GM23338 (cell line): ENCODE measurements around the gene PFN2. TPM values are rescaled to one million over a fixed set of nuclear protein-coding genes. Genes with fewer than 3 reads are reported as not detected.

Experiments used
- ATAC-seq: fragments of 200-7000 bp; cut with Tn5 transposase; 3 replicates; pipeline ENCODE4 v1.9.1; 2020
- DNase-seq: peaks from one replicate; pipeline ENCODE4 v3.0.0-alpha.2; 2015; ENCODE audit warnings: low spot score
- H2AFZ ChIP-seq: fragments of 200-600 bp; sonication (generic); 2 replicates; pipeline ENCODE4 v1.8.0; 2016; ENCODE audit warnings: antibody characterized with exemption, mild to moderate bottlenecking, moderate library complexity
- H3F3A ChIP-seq: fragments of 200-600 bp; sonication (generic); replicated peaks from 2 replicates; pipeline ENCODE4 v1.8.0; 2017; ENCODE audit warnings: antibody characterized with exemption, mixed run types, low read depth
- H3K27ac ChIP-seq: fragments of 200-600 bp; sonication (generic); 2 replicates; pipeline ENCODE4 v1.6.1; 2016; ENCODE audit warnings: low read depth
- H3K27me3 ChIP-seq: fragments of 200-600 bp; sonication (generic); 2 replicates; pipeline ENCODE4 v1.8.0; 2016; ENCODE audit warnings: mild to moderate bottlenecking, mixed run types, moderate library complexity; ENCODE audit not compliant: insufficient read depth
- H3K36me3 ChIP-seq: fragments of 200-600 bp; sonication (generic); 2 replicates; pipeline ENCODE4 v1.8.0; 2016; ENCODE audit warnings: mild to moderate bottlenecking; ENCODE audit not compliant: insufficient read depth
- H3K4me1 ChIP-seq: fragments of 200-600 bp; sonication (generic); 2 replicates; pipeline ENCODE4 v1.8.0; 2016; ENCODE audit warnings: mild to moderate bottlenecking, moderate library complexity; ENCODE audit not compliant: insufficient read depth
- H3K4me2 ChIP-seq: fragments of 200-600 bp; sonication (generic); 2 replicates; pipeline ENCODE4 v1.7.1; 2017; ENCODE audit warnings: mixed run types
- H3K4me3 ChIP-seq: fragments of 200-600 bp; sonication (generic); 2 replicates; pipeline ENCODE4 v1.6.1; 2016; ENCODE audit warnings: mixed run types
- H3K79me2 ChIP-seq: fragments of 200-600 bp; sonication (generic); replicated peaks from 2 replicates; pipeline ENCODE4 v1.8.0; 2017; ENCODE audit warnings: mild to moderate bottlenecking; ENCODE audit not compliant: insufficient read depth
- H3K9me2 ChIP-seq: fragments of 200-600 bp; sonication (generic); 2 replicates; pipeline ENCODE4 v1.8.0; 2017; ENCODE audit not compliant: insufficient read depth
- H4K20me1 ChIP-seq: fragments of 200-600 bp; sonication (generic); replicated peaks from 2 replicates; pipeline ENCODE4 v1.8.0; 2017; ENCODE audit warnings: mild to moderate bottlenecking; ENCODE audit not compliant: insufficient read depth
- H3K27ac Mint-ChIP-seq: 2 replicates; pipeline ENCODE4 v1.8.0; 2020; ENCODE audit warnings: inconsistent platforms, mild to moderate bottlenecking, moderate library complexity, mixed read lengths
- H3K27me3 Mint-ChIP-seq: 3 replicates; pipeline ENCODE4 v1.8.0; 2022; ENCODE audit warnings: low read depth, mild to moderate bottlenecking, moderate library complexity, mixed read lengths, inconsistent platforms; ENCODE audit not compliant: insufficient read depth, poor library complexity
- H3K36me3 Mint-ChIP-seq: 3 replicates; pipeline ENCODE4 v1.8.0; 2021; ENCODE audit warnings: low read depth, mild to moderate bottlenecking, inconsistent platforms, moderate library complexity, mixed read lengths
- H3K4me1 Mint-ChIP-seq: 3 replicates; pipeline ENCODE4 v1.8.0; 2020; ENCODE audit warnings: mild to moderate bottlenecking, inconsistent platforms, mixed read lengths
- H3K4me3 Mint-ChIP-seq: 3 replicates; pipeline ENCODE4 v1.8.0; 2021; ENCODE audit warnings: moderate library complexity, mild to moderate bottlenecking, inconsistent platforms, mixed read lengths
- H3K9me3 Mint-ChIP-seq: 3 replicates; pipeline ENCODE4 v1.8.0; 2020; ENCODE audit warnings: moderate library complexity, mild to moderate bottlenecking, inconsistent platforms, mixed read lengths
- EZH2 ChIP-seq: fragments of 200-600 bp; sonication (generic); IDR thresholded peaks from one replicate; pipeline ENCODE4 v1.8.0; 2017; ENCODE audit warnings: antibody characterized with exemption, mild to moderate bottlenecking, low read depth; ENCODE audit not compliant: unreplicated experiment
- JUNB ChIP-seq: IDR thresholded peaks from one replicate; pipeline ENCODE4 v1.6.1; 2016; ENCODE audit warnings: antibody characterized with exemption; ENCODE audit not compliant: unreplicated experiment
- STAT1 ChIP-seq: IDR thresholded peaks from one replicate; pipeline ENCODE4 v1.6.1; 2016; ENCODE audit warnings: antibody characterized with exemption; ENCODE audit not compliant: unreplicated experiment
- ZNF114 ChIP-seq: fragments of 250-450 bp; sonication (Bioruptor Pico); IDR thresholded peaks from 2 replicates; pipeline ENCODE4 v1.5.0; 2020; ENCODE audit warnings: mild to moderate bottlenecking, moderate library complexity
- polyA plus RNA-seq: library from polyadenylated mRNA; unstranded; fragments of >200 nt; fragmentation: Nextera tagmentation; extraction: Ambion mirVana; gene quantifications from 2 replicates; pipeline ENCODE4 v1.2.1, GENCODE V29; 2016
- total RNA-seq: library from RNA; depleted of rRNA; stranded (reverse); fragments of >200 nt; shearing (Covaris generic); gene quantifications from 2 replicates; pipeline ENCODE4 v1.2.3, GENCODE V29; 2014
- TF ChIP-seq, protein P1 (sequence below): fragments of 250-450 bp; sonication (Bioruptor Pico); IDR thresholded peaks from 2 replicates; pipeline ENCODE4 v1.5.0; 2020; ENCODE audit warnings: mild to moderate bottlenecking, moderate library complexity
- TF ChIP-seq, protein P2 (sequence below): IDR thresholded peaks from one replicate; pipeline ENCODE4 v1.6.1; 2018; ENCODE audit warnings: antibody characterized with exemption; ENCODE audit not compliant: unreplicated experiment
- TF ChIP-seq, protein P3 (sequence below), 2 experiments: fragments of 200-600 bp in 1 of 2; sonication (generic) in 1 of 2; conservative IDR thresholded peaks; 2 replicates each; pipeline versions ENCODE4 v1.5.1 to v1.6.1; 2016 to 2017; ENCODE audit warnings: antibody characterized with exemption in 2 of 2, low read depth in 2 of 2, mild to moderate bottlenecking in 2 of 2, moderate library complexity in 1 of 2

The PFN2 gene
- total and polyA plus RNA-seq, 2 experiments from 2014 or later, result 183 to 212 TPM

DNA sequence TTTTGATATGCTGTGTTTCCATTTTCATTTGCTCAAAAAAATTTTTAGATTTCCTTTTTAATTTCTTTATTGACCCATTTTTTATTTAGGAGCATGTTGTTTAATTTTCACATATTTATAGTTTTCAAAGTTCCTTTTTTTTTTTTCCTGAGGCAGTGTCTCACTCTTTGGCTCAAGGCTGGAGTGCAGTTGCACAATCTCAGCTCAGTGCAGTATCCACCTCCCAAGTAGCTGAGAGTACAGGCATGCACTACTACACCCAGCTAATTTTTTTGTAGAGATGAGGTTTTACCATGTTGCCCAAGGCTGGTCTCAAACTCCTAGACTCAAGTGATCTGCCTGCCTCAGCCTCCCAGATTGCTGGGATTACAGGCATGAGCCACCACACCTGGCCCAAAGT, 36.2 kb downstream of the PFN2 start (continued):
- TF ChIP-seq, protein P1, sequence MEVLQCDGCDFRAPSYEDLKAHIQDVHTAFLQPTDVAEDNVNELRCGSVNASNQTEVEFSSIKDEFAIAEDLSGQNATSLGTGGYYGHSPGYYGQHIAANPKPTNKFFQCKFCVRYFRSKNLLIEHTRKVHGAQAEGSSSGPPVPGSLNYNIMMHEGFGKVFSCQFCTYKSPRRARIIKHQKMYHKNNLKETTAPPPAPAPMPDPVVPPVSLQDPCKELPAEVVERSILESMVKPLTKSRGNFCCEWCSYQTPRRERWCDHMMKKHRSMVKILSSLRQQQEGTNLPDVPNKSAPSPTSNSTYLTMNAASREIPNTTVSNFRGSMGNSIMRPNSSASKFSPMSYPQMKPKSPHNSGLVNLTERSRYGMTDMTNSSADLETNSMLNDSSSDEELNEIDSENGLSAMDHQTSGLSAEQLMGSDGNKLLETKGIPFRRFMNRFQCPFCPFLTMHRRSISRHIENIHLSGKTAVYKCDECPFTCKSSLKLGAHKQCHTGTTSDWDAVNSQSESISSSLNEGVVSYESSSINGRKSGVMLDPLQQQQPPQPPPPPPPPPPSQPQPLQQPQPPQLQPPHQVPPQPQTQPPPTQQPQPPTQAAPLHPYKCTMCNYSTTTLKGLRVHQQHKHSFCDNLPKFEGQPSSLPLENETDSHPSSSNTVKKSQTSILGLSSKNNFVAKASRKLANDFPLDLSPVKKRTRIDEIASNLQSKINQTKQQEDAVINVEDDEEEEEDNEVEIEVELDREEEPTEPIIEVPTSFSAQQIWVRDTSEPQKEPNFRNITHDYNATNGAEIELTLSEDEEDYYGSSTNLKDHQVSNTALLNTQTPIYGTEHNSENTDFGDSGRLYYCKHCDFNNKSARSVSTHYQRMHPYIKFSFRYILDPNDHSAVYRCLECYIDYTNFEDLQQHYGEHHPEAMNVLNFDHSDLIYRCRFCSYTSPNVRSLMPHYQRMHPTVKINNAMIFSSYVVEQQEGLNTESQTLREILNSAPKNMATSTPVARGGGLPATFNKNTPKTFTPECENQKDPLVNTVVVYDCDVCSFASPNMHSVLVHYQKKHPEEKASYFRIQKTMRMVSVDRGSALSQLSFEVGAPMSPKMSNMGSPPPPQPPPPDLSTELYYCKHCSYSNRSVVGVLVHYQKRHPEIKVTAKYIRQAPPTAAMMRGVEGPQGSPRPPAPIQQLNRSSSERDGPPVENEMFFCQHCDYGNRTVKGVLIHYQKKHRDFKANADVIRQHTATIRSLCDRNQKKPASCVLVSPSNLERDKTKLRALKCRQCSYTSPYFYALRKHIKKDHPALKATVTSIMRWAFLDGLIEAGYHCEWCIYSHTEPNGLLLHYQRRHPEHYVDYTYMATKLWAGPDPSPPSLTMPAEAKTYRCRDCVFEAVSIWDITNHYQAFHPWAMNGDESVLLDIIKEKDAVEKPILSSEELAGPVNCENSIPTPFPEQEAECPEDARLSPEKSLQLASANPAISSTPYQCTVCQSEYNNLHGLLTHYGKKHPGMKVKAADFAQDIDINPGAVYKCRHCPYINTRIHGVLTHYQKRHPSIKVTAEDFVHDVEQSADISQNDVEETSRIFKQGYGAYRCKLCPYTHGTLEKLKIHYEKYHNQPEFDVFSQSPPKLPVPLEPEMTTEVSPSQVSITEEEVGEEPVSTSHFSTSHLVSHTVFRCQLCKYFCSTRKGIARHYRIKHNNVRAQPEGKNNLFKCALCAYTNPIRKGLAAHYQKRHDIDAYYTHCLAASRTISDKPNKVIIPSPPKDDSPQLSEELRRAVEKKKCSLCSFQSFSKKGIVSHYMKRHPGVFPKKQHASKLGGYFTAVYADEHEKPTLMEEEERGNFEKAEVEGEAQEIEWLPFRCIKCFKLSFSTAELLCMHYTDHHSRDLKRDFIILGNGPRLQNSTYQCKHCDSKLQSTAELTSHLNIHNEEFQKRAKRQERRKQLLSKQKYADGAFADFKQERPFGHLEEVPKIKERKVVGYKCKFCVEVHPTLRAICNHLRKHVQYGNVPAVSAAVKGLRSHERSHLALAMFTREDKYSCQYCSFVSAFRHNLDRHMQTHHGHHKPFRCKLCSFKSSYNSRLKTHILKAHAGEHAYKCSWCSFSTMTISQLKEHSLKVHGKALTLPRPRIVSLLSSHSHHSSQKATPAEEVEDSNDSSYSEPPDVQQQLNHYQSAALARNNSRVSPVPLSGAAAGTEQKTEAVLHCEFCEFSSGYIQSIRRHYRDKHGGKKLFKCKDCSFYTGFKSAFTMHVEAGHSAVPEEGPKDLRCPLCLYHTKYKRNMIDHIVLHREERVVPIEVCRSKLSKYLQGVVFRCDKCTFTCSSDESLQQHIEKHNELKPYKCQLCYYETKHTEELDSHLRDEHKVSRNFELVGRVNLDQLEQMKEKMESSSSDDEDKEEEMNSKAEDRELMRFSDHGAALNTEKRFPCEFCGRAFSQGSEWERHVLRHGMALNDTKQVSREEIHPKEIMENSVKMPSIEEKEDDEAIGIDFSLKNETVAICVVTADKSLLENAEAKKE (CRISPR knock-in tag), result no peak

DNA sequence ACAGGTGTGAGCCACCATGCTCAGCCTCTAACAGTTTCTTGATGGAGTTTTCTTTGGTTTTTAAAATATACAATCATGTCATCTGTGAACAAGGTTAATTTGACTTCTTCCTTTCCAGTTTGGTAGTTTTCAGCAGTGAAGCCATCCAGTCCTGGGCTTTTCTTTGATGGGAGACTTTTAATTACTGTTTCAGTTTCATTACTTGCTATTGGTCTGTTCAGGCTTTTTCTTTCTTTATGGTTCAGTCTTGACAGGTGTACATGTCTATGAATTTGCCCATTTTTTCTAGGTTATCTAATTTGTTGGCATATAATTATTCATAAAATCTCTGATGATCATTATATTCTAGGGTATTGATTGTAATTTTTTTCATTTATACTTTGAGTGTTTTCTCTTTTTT, 36.8 kb downstream of the PFN2 start:
- Histone ChIP-seq H3K4me3 (no peak overlapping the region), H2AFZ (no peak overlapping the region), H3K27ac (no peak overlapping the region), H3K36me3 (no peaks in the 10 kb centered on the region), H4K20me1 (no peaks in the 10 kb centered on the region), H3K79me2 (peaks cover 8% of the 10 kb centered on the region), H3K9me2 (no peaks in the 10 kb centered on the region), H3F3A (no peaks in the 10 kb centered on the region), H3K4me1 (no peaks in the 10 kb centered on the region), H3K4me2 (no peak overlapping the region), H3K27me3 (no peaks in the 10 kb centered on the region)
- TF ChIP-seq ZNF114 (CRISPR knock-in tag) (no peak), JUNB (no peak), EZH2 (no peak), STAT1 (no peak)
- TF ChIP-seq, protein P2, sequence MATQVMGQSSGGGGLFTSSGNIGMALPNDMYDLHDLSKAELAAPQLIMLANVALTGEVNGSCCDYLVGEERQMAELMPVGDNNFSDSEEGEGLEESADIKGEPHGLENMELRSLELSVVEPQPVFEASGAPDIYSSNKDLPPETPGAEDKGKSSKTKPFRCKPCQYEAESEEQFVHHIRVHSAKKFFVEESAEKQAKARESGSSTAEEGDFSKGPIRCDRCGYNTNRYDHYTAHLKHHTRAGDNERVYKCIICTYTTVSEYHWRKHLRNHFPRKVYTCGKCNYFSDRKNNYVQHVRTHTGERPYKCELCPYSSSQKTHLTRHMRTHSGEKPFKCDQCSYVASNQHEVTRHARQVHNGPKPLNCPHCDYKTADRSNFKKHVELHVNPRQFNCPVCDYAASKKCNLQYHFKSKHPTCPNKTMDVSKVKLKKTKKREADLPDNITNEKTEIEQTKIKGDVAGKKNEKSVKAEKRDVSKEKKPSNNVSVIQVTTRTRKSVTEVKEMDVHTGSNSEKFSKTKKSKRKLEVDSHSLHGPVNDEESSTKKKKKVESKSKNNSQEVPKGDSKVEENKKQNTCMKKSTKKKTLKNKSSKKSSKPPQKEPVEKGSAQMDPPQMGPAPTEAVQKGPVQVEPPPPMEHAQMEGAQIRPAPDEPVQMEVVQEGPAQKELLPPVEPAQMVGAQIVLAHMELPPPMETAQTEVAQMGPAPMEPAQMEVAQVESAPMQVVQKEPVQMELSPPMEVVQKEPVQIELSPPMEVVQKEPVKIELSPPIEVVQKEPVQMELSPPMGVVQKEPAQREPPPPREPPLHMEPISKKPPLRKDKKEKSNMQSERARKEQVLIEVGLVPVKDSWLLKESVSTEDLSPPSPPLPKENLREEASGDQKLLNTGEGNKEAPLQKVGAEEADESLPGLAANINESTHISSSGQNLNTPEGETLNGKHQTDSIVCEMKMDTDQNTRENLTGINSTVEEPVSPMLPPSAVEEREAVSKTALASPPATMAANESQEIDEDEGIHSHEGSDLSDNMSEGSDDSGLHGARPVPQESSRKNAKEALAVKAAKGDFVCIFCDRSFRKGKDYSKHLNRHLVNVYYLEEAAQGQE, result no peak
- TF ChIP-seq, protein P3, sequence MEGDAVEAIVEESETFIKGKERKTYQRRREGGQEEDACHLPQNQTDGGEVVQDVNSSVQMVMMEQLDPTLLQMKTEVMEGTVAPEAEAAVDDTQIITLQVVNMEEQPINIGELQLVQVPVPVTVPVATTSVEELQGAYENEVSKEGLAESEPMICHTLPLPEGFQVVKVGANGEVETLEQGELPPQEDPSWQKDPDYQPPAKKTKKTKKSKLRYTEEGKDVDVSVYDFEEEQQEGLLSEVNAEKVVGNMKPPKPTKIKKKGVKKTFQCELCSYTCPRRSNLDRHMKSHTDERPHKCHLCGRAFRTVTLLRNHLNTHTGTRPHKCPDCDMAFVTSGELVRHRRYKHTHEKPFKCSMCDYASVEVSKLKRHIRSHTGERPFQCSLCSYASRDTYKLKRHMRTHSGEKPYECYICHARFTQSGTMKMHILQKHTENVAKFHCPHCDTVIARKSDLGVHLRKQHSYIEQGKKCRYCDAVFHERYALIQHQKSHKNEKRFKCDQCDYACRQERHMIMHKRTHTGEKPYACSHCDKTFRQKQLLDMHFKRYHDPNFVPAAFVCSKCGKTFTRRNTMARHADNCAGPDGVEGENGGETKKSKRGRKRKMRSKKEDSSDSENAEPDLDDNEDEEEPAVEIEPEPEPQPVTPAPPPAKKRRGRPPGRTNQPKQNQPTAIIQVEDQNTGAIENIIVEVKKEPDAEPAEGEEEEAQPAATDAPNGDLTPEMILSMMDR (conservative IDR thresholded peaks at IDR 0.05; ENCODE audit: low read depth in 2 of 2), result no peak
- Mint-ChIP-seq H3K9me3 (peaks cover 27% of the 10 kb centered on the region), H3K27me3 (peaks cover 3% of the 10 kb centered on the region), H3K27ac (no peak overlapping the region), H3K4me1 (no peaks in the 10 kb centered on the region), H3K4me3 (no peak overlapping the region), H3K36me3 (peaks cover 51% of the 10 kb centered on the region)
- no peak for ATAC-seq
- DNase-seq, result no peak
